Measurements from ENCODE around the gene ARHGEF17.

The ARHGEF17 gene

DNA sequence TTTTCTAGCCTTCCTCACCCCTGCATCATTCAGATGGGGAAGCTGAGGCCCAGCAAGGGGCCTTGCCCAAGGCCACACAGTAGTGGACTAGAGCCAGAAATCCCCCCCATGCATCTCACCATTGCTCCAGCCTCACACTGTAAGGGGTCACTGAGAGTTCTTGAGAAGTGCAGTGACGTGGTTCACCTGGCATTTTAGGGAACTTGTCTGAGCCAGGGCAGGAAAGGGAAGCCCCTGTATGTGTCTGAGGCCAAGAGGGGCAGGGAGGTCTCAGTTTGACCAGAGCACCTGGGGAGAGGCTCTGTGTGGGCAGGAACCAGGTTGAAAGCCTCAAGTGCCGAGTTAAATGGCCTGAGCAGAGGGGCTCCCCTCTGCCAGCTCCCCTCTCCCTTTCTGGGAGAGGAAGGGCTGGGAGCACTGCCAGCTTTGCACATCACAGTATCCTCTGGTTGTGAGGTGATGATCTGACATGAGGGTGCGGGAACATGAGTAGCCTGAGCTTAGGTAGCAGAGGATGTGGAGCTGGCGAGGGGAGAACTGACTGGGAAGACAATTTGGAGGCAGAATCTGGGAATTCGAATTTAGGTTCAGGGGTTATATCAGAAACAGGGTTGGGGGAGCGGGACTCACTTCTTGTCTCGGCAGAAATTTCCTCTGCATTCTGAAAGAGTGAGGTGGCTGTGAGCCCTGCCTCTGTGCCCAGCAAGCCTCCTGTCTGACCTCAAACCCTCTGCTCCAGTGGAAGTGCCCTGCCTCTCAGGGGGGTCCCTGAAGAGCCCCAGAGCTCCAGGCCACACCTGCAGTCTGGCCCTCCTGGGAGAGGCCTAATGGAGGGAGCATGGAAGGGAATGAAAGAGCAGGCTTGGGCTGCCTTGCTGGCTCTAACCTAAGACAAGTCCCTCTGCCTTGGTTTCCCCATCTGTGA lies 14.6 kb downstream of the ARHGEF17 start:
- no peaks in the 10 kb centered on the region for H3K36me3 ChIP-seq (ENCODE audit: control insufficient read depth, low read length)
- H3F3A ChIP-seq (ENCODE audit: control insufficient read depth, insufficient read depth): no peaks in the 10 kb centered on the region
- TF ChIP-seq EZH2phosphoT487 (IDR thresholded peaks at IDR 0.05; ENCODE audit: borderline replicate concordance, low read length): no peak
- no peak for TF ChIP-seq CTCF (IDR thresholded peaks at IDR 0.05; ENCODE audit: low read depth, low read length, poor library complexity, severe bottlenecking)
- H3K9me2 ChIP-seq (replicated peaks; ENCODE audit: control insufficient read depth, low read length): no peaks in the 10 kb centered on the region
- H4K20me1 ChIP-seq (ENCODE audit: control insufficient read depth, insufficient read depth, low read depth, low read length): no peaks in the 10 kb centered on the region
- peak overlapping the region; percentile 41; the same call in 1 of the 2 replicates for H3K4me3 ChIP-seq (ENCODE audit: low read length)
- no peaks in the 10 kb centered on the region for H3K79me2 ChIP-seq (ENCODE audit: control insufficient read depth, low read length)
- no peaks in the 10 kb centered on the region for H3K9me3 ChIP-seq (ENCODE audit: control insufficient read depth, insufficient read depth, low read length)
- peak overlapping the region; percentile 66 for H3K4me2 ChIP-seq (ENCODE audit: low read length)
- no peaks in the 10 kb centered on the region for H3K27me3 ChIP-seq (ENCODE audit: control insufficient read depth, low read length)
- no peak overlapping the region for H3K27ac ChIP-seq (ENCODE audit: low read depth, low read length)
- H3K4me1 ChIP-seq (ENCODE audit: control insufficient read depth, low read length): peaks cover 37% of the 10 kb centered on the region

DNA sequence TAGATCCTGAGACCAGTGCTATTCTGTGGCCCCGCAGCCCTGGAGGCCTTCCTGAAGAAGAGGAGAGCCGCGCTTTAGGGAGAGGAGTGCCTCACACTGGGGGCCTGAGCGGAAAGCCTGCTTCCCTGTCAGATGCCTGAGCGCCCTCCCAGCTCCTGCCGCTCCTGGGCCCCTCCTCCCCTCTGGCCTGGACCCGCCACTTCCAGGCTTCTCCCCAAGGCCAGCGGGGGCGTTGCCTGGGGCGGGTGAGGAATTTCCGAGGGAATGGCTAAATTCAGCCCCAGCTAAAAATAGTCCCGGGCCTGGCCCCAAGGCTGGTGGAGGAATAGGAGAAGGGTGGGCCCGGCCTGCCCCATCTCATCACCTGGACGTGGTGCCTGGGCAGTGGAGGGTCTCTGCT lies 15.4 kb downstream of the ARHGEF17 start:
- Histone ChIP-seq H3K27ac (ENCODE audit: low read depth, low read length) (no peak overlapping the region), H3K79me2 (ENCODE audit: control insufficient read depth, low read length) (no peaks in the 10 kb centered on the region), H3K4me1 (ENCODE audit: control insufficient read depth, low read length) (peaks cover 37% of the 10 kb centered on the region)

DNA sequence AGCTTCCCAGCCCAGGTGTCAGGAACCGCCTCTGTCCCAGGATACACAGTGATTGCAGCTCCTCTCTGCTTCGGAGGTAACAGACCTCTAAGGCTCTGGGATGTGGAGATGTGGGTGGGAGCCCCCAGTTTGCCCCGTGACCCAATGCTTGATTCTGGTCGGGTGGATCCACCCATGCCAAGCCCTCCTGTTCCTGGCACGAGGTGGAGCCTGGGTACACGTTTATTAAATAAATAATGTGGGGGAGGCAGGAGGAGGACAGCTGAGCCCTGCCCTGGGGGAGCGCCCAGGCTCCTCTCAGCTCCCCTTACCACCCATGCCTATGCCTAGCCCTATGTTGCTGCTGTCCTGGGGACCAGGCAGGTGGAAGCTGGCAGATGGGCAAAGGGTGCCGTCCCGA lies 16.0 kb downstream of the ARHGEF17 start:
- Histone ChIP-seq H3K27ac (ENCODE audit: low read depth, low read length) (no peak overlapping the region), H3K4me3 (ENCODE audit: low read length) (no peak overlapping the region), H3K4me2 (ENCODE audit: low read length) (no peak overlapping the region), H3K79me2 (ENCODE audit: control insufficient read depth, low read length) (no peaks in the 10 kb centered on the region), H3K27me3 (ENCODE audit: control insufficient read depth, low read length) (no peaks in the 10 kb centered on the region), H3K9me3 (ENCODE audit: control insufficient read depth, insufficient read depth, low read length) (no peaks in the 10 kb centered on the region), H3K36me3 (ENCODE audit: control insufficient read depth, low read length) (no peaks in the 10 kb centered on the region), H4K20me1 (ENCODE audit: control insufficient read depth, insufficient read depth, low read depth, low read length) (no peaks in the 10 kb centered on the region), H3K4me1 (ENCODE audit: control insufficient read depth, low read length) (peaks cover 37% of the 10 kb centered on the region), H3F3A (ENCODE audit: control insufficient read depth, insufficient read depth) (no peaks in the 10 kb centered on the region), H3K9me2 (replicated peaks; ENCODE audit: control insufficient read depth, low read length) (no peaks in the 10 kb centered on the region)
- TF ChIP-seq EZH2phosphoT487 (IDR thresholded peaks at IDR 0.05; ENCODE audit: borderline replicate concordance, low read length): no peak
- no peak for TF ChIP-seq CTCF (IDR thresholded peaks at IDR 0.05; ENCODE audit: low read depth, low read length, poor library complexity, severe bottlenecking)

More for the DNA sequence above, 15.4 kb downstream of the ARHGEF17 start:
- Histone ChIP-seq H3K36me3 (ENCODE audit: control insufficient read depth, low read length) (no peaks in the 10 kb centered on the region), H4K20me1 (ENCODE audit: control insufficient read depth, insufficient read depth, low read depth, low read length) (no peaks in the 10 kb centered on the region), H3K4me2 (ENCODE audit: low read length) (no peak overlapping the region), H3K9me2 (replicated peaks; ENCODE audit: control insufficient read depth, low read length) (no peaks in the 10 kb centered on the region), H3K9me3 (ENCODE audit: control insufficient read depth, insufficient read depth, low read length) (no peaks in the 10 kb centered on the region), H3K4me3 (ENCODE audit: low read length) (no peak overlapping the region), H3K27me3 (ENCODE audit: control insufficient read depth, low read length) (no peaks in the 10 kb centered on the region), H3F3A (ENCODE audit: control insufficient read depth, insufficient read depth) (no peaks in the 10 kb centered on the region)
- TF ChIP-seq EZH2phosphoT487 (IDR thresholded peaks at IDR 0.05; ENCODE audit: borderline replicate concordance, low read length) (no peak), CTCF (IDR thresholded peaks at IDR 0.05; ENCODE audit: low read depth, low read length, poor library complexity, severe bottlenecking) (no peak)
